NCI-H226 (cell line): ENCODE measurements around the gene PLXNB3.

Experiments used
- DNase-seq: peaks from one replicate; pipeline ENCODE4 v3.0.0-alpha.2; 2015

PLXNB3 gene

GRCh38 chrX:153774576-153775292, 10.7 kb downstream of the PLXNB3 start:
- DNase-seq, result no peak

GRCh38 chrX:153775293-153776119, 11.5 kb downstream of the PLXNB3 start:
- no peak for DNase-seq

- no peak for DNase-seq
Observed at GRCh38 chrX:153776120-153776599, 12.1 kb downstream of the PLXNB3 start.

GRCh38 chrX:153776611-153777045, 12.6 kb downstream of the PLXNB3 start:
- DNase-seq, result no peak

- no peak for DNase-seq
Observed at GRCh38 chrX:153777261-153778090, 13.4 kb downstream of the PLXNB3 start.

GRCh38 chrX:153778181-153778580, 14.1 kb downstream of the PLXNB3 start:
- DNase-seq, result no peak

GRCh38 chrX:153778684-153779101, 14.6 kb downstream of the PLXNB3 start:
- no peak for DNase-seq

- DNase-seq, result no peak
Observed at GRCh38 chrX:153779891-153780677, 16.0 kb downstream of the PLXNB3 start.

GRCh38 chrX:153780678-153781427, 16.8 kb downstream of the PLXNB3 start, which contains the start of gene SRPK3:
Gene SRPK3, plus strand, starts transcription at chrX:153781041. Its CDS starts 46 bp downstream, at chrX:153781087.
- DNase-seq, result no peak

GRCh38 chrX:153781428-153782047, 17.5 kb downstream of the PLXNB3 start:
- DNase-seq, result no peak

- DNase-seq, result no peak
Observed at GRCh38 chrX:153782313-153782712, 18.3 kb downstream of the PLXNB3 start.

GRCh38 chrX:153782871-153783270, 18.8 kb downstream of the PLXNB3 start:
- no peak for DNase-seq

GRCh38 chrX:153783378-153784013, 19.4 kb downstream of the PLXNB3 start:
- DNase-seq, result no peak

GRCh38 chrX:153784325-153784967, 20.4 kb downstream of the PLXNB3 start:
- DNase-seq, result no peak

- DNase-seq, result no peak
Observed at GRCh38 chrX:153786669-153787068, 22.6 kb downstream of the PLXNB3 start.

GRCh38 chrX:153789654-153790053, 25.6 kb downstream of the PLXNB3 start:
- no peak for DNase-seq

- no peak for DNase-seq
Observed at GRCh38 chrX:153791104-153791852, 27.2 kb downstream of the PLXNB3 start.

- no peak for DNase-seq
Observed at GRCh38 chrX:153792368-153792767, 28.3 kb downstream of the PLXNB3 start.

GRCh38 chrX:153793291-153793690, 29.2 kb downstream of the PLXNB3 start:
- DNase-seq, result no peak
